Measurements from ENCODE around the gene COL1A1.

COL1A1 gene

GRCh38 chr17:50201276-50201854, at the start of gene COL1A1:
COL1A1 (minus strand) TSS chr17:50201631; CDS start chr17:50201513, 118 bp downstream.
- DNase-seq = no peak

GRCh38 chr17:50248255-50248654, 46.8 kb upstream of the COL1A1 start:
- DNase-seq = no peak

- no peak for DNase-seq
Measured at GRCh38 chr17:50244771-50245170, 43.3 kb upstream of the COL1A1 start.

- DNase-seq = no peak
Measured at GRCh38 chr17:50241431-50241830, 40.0 kb upstream of the COL1A1 start.

GRCh38 chr17:50240851-50241250, 39.4 kb upstream of the COL1A1 start:
- no peak for DNase-seq

- DNase-seq = no peak
Measured at GRCh38 chr17:50239937-50240336, 38.5 kb upstream of the COL1A1 start.

GRCh38 chr17:50238601-50239280, 37.3 kb upstream of the COL1A1 start:
- no peak for DNase-seq

GRCh38 chr17:50237901-50238300, 36.5 kb upstream of the COL1A1 start:
- no peak for DNase-seq

- DNase-seq = no peak
Measured at GRCh38 chr17:50234581-50234980, 33.1 kb upstream of the COL1A1 start.

- no peak for DNase-seq
Measured at GRCh38 chr17:50225701-50226240, 24.3 kb upstream of the COL1A1 start.

GRCh38 chr17:50222922-50223321, 21.5 kb upstream of the COL1A1 start:
- DNase-seq = no peak

GRCh38 chr17:50221864-50222545, 20.6 kb upstream of the COL1A1 start:
- no peak for DNase-seq

- DNase-seq = no peak
Measured at GRCh38 chr17:50221266-50221863, 19.9 kb upstream of the COL1A1 start.

- no peak for DNase-seq
Measured at GRCh38 chr17:50220811-50221210, 19.4 kb upstream of the COL1A1 start.

GRCh38 chr17:50219939-50220465, 18.6 kb upstream of the COL1A1 start:
- DNase-seq = no peak

GRCh38 chr17:50219342-50219741, 17.9 kb upstream of the COL1A1 start:
- no peak for DNase-seq

GRCh38 chr17:50218771-50219315, 17.4 kb upstream of the COL1A1 start:
- DNase-seq = no peak

- no peak for DNase-seq
Measured at GRCh38 chr17:50218071-50218759, 16.8 kb upstream of the COL1A1 start.

- no peak for DNase-seq
Measured at GRCh38 chr17:50217591-50217990, 16.2 kb upstream of the COL1A1 start.

- DNase-seq = no peak
Measured at GRCh38 chr17:50214976-50215760, 13.7 kb upstream of the COL1A1 start.
